Ascending aorta (tissue), 2 donors: ENCODE measurements around the gene MTLN. TPM values are rescaled to one million over a fixed set of nuclear protein-coding genes. Genes with fewer than 3 reads are reported as not detected.
"Not testable (repeated sequence)": the region's sequence is repeated elsewhere in the genome, so short reads cannot be mapped to it uniquely, and the experiment has no call there.

Experiments used
- DNase-seq, 2 donors: peaks; one replicate each; pipeline ENCODE4 v3.0.0-alpha.2; 2019; ENCODE audit warnings: low spot score in 2 of 2
- H3K27ac ChIP-seq, 2 donors: fragments of 200-600 bp; sonication (generic); one replicate each; pipeline ENCODE4 v1.5.1; 2016 to 2017; ENCODE audit warnings: mild to moderate bottlenecking in 1 of 2
- H3K27me3 ChIP-seq: fragments of 200-600 bp; sonication (generic); one replicate; pipeline ENCODE4 v1.5.1; 2017
- H3K36me3 ChIP-seq, 2 donors: fragments of 200-600 bp; sonication (generic); one replicate each; pipeline ENCODE4 v1.5.1; 2016
- H3K4me1 ChIP-seq, 2 donors: fragments of 200-600 bp; sonication (generic); one replicate each; pipeline ENCODE4 v1.5.1; 2016 to 2017; ENCODE audit warnings: mild to moderate bottlenecking in 1 of 2
- H3K4me3 ChIP-seq, 2 donors: fragments of 200-600 bp; sonication (generic); one replicate each; pipeline ENCODE4 v1.5.1; 2016 to 2017; ENCODE audit warnings: mild to moderate bottlenecking in 1 of 2
- H3K9me3 ChIP-seq, 2 donors: fragments of 200-600 bp; sonication (generic); one replicate each; pipeline ENCODE4 v1.5.1; 2016
- intact Hi-C: fragments of 100-400 bp; cut with DNase I; formaldehyde crosslinking; loops from one replicate; pipeline ENCODE4 v1.15.1; 2023
- total RNA-seq: library from RNA; depleted of rRNA; stranded (reverse); fragments of >200 nt; gene quantifications from one replicate; pipeline ENCODE4 v1.1.0, GENCODE V29; 2016
- TF ChIP-seq, protein P1 (sequence below), 3 experiments: fragments of 200-600 bp in 2 of 3; fragments of 450-650 bp in 1 of 3; sonication (generic) in 2 of 3; IDR thresholded peaks; one replicate each; pipeline ENCODE4 v1.5.1; 2016 to 2019; ENCODE audit warnings: antibody characterized with exemption in 3 of 3, mild to moderate bottlenecking in 1 of 3, moderate library complexity in 1 of 3

The MTLN gene
- total RNA-seq, 1 donor from 2014 or later = 381 TPM

GRCh38 chr2:110221938-110222337 is 9.6 kb upstream of the MTLN start:
- intact Hi-C loops = no loop called here
- Histone ChIP-seq H3K36me3 (no peaks in the 10 kb centered on the region), H3K9me3 (no peaks in the 10 kb centered on the region), H3K4me1 (no peaks in the 10 kb centered on the region), H3K27me3 (no peaks in the 10 kb centered on the region), H3K27ac (no peak overlapping the region), H3K4me3 (no peak overlapping the region)
- TF ChIP-seq, protein P1, sequence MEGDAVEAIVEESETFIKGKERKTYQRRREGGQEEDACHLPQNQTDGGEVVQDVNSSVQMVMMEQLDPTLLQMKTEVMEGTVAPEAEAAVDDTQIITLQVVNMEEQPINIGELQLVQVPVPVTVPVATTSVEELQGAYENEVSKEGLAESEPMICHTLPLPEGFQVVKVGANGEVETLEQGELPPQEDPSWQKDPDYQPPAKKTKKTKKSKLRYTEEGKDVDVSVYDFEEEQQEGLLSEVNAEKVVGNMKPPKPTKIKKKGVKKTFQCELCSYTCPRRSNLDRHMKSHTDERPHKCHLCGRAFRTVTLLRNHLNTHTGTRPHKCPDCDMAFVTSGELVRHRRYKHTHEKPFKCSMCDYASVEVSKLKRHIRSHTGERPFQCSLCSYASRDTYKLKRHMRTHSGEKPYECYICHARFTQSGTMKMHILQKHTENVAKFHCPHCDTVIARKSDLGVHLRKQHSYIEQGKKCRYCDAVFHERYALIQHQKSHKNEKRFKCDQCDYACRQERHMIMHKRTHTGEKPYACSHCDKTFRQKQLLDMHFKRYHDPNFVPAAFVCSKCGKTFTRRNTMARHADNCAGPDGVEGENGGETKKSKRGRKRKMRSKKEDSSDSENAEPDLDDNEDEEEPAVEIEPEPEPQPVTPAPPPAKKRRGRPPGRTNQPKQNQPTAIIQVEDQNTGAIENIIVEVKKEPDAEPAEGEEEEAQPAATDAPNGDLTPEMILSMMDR (IDR thresholded peaks at IDR 0.05) = no peak
- no peak for DNase-seq

- H3K4me1 ChIP-seq = no peaks in the 10 kb centered on the region
- no peaks in the 10 kb centered on the region for H3K36me3 ChIP-seq
- H3K27me3 ChIP-seq = no peaks in the 10 kb centered on the region
- TF ChIP-seq, protein P1 (IDR thresholded peaks at IDR 0.05) = no peak
- H3K9me3 ChIP-seq = no peaks in the 10 kb centered on the region
- H3K4me3 ChIP-seq = no peak overlapping the region
- DNase-seq = no peak
- intact Hi-C loops = no loop called here
- H3K27ac ChIP-seq = no peak overlapping the region
These were observed 7.8 kb upstream of the MTLN start for GRCh38 chr2:110220190-110220564.

DNA sequence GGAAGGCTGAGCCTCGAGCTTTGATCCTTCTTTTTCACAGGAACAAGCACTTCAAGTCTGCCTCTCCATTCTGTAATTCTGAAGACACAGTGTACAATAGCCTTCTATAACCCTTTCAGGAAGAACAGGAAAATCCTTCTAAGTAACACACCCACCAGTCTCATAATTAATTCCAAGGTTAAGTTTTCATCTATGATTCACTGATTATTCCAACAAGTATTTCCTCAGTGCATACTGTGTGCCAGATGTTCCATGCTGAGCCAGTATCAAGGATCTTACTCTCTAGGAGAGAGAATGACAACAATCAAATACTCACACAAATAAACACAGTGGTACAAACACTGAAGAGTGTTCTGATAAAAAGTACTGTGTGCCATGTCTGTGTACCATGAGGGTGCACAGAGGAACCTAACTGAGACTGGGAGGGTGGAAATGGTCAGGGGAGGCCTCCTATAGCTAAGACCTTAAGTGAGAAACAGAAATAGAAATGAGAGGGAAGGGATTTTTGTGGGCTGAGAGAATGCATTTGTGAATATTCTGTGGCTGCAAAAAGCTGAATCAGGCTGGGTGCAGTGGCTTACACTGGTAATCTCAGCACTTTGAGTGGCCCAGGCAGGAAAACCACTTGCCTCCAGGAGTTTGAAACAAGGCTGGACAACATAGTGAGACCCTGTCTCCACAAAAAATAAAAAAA is 7.3 kb upstream of the MTLN start:
- Histone ChIP-seq H3K36me3 (no peaks in the 10 kb centered on the region), H3K4me1 (no peaks in the 10 kb centered on the region), H3K9me3 (no peaks in the 10 kb centered on the region), H3K27ac (no peak overlapping the region), H3K4me3 (no peak overlapping the region), H3K27me3 (no peaks in the 10 kb centered on the region)
- intact Hi-C loops = no loop called here
- TF ChIP-seq, protein P1 (IDR thresholded peaks at IDR 0.05) = no peak
- DNase-seq = no peak

DNA sequence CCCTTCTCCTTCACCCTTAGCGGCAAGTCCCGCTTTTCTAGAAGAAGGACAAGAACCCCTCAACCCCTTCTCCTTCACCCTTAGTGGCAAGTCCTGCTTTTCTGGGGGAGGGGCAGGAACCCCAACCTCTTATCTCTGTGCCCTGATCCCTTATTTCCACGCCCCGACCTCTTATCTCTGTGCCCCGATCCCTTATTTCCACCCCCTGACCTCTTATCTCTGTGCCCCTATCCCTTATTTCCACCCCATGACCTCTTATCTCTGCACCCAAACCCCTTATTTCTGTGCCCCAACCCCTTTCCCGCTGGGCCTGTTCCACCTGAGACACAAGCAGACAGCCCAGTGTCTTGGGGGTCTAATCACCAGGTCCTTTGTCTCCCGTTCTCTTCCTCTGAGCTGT is 6.5 kb upstream of the MTLN start:
- H3K9me3 ChIP-seq, intact Hi-C loops, H3K4me1 ChIP-seq, H3K36me3 ChIP-seq, H3K27me3 ChIP-seq, H3K4me3 ChIP-seq, DNase-seq, H3K27ac ChIP-seq: not testable (repeated sequence)

GRCh38 chr2:110216803-110217202 is 4.5 kb upstream of the MTLN start:
- H3K9me3 ChIP-seq = no peaks in the 10 kb centered on the region
- TF ChIP-seq, protein P1 (IDR thresholded peaks at IDR 0.05) = no peak
- H3K27me3 ChIP-seq = no peaks in the 10 kb centered on the region
- H3K36me3 ChIP-seq = no peaks in the 10 kb centered on the region
- no peak overlapping the region for H3K27ac ChIP-seq
- intact Hi-C loops = no loop called here
- no peak for DNase-seq
- H3K4me1 ChIP-seq = no peaks in the 10 kb centered on the region
- no peak overlapping the region for H3K4me3 ChIP-seq

GRCh38 chr2:110216199-110216598 is 3.9 kb upstream of the MTLN start:
- intact Hi-C loops = no loop called here

More at GRCh38 chr2:110216199-110216598, 3.9 kb upstream of the MTLN start:
- H3K9me3 ChIP-seq = no peaks in the 10 kb centered on the region
- TF ChIP-seq, protein P1 (IDR thresholded peaks at IDR 0.05) = no peak
- H3K36me3 ChIP-seq = no peaks in the 10 kb centered on the region
- no peak overlapping the region for H3K4me3 ChIP-seq
- no peak overlapping the region for H3K27ac ChIP-seq
- peaks cover 0 to 6% of the 10 kb centered on the region in 2 donors for H3K4me1 ChIP-seq
- no peak for DNase-seq
- H3K27me3 ChIP-seq = no peaks in the 10 kb centered on the region
